Esophagus muscularis mucosa (tissue), 4 donors: ENCODE measurements around the gene PEX5L.

ENCODE experiments used
- CTCF ChIP-seq, 3 experiments: fragments of 200-600 bp in 2 of 3; fragments of 450-650 bp in 1 of 3; sonication (generic) in 2 of 3; IDR thresholded peaks; one replicate each; pipeline ENCODE4 v1.5.1; 2017 to 2019; ENCODE audit warnings: antibody characterized with exemption in 3 of 3, mild to moderate bottlenecking in 2 of 3, moderate library complexity in 1 of 3
- EP300 ChIP-seq: sonication (generic); formaldehyde crosslinking; IDR thresholded peaks from one replicate; pipeline ENCODE4 v1.6.1; 2017; ENCODE audit warnings: antibody characterized with exemption
- POLR2AphosphoS5 ChIP-seq, 2 donors: sonication (generic); formaldehyde crosslinking; IDR thresholded peaks; one replicate each; pipeline ENCODE4 v1.6.1; 2017; ENCODE audit warnings: antibody characterized with exemption in 2 of 2

- TF ChIP-seq EP300 (no peak), POLR2AphosphoS5 (IDR thresholded peaks at IDR 0.05) (no peak), CTCF (IDR thresholded peaks at IDR 0.05) (no peak)
These were observed 79.4 kb downstream of the PEX5L start for GRCh38 chr3:179957264-179957845.
